ENCODE results near the gene IDS.
A peak's percentile ranks its signal among the peaks of the same experiment; 100 is the strongest.
"Not testable (repeated sequence)": the region's sequence is repeated elsewhere in the genome, so short reads cannot be mapped to it uniquely, and the experiment has no call there.

IDS gene

DNA sequence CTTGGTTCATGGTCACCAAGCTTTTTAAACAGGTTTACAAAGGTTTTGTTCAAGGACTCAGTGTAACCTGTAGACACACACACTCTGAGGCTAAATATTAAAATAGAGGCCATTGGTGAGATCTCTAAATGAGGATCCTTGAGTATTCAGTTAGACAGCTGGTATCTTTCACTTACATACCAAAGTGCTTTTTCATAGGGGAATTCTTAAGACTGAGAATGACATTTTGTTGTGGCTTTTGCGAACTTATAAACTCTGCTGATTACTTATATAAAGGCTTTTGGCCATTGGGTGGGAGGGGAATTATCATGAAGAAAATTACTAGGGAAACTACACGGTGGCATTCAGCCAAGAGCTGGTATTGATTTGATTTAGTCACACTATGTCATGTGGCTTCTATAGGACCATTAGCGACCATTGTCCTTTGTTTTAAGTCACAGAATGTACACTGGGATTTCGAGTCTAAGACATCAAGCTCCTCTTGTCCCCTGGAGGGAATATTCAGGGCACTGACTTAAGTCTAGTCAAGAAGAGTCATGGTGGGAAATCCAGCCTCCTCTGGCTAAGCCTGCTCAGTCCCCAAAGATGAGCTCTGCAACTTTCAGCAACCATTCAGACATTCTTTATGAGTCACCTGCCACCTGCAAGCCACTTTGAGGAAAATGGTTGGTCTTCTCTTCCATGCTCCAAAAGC is 46.3 kb upstream of the IDS start:
- CTCF ChIA-PET; H3K9me3 ChIP-seq (ENCODE audit: control insufficient read depth, insufficient read depth, low read depth, low read length); POLR2A ChIA-PET; H3K4me1 ChIP-seq (ENCODE audit: control insufficient read depth, insufficient read depth, low read length); H3K27ac ChIP-seq (ENCODE audit: extremely low read depth, low read depth, low read length); H3K36me3 ChIP-seq (ENCODE audit: control insufficient read depth in 2 of 2, insufficient read depth in 1 of 2, low read length in 2 of 2); H3K4me3 ChIP-seq (ENCODE audit: low read depth, low read length): not testable (repeated sequence)

DNA sequence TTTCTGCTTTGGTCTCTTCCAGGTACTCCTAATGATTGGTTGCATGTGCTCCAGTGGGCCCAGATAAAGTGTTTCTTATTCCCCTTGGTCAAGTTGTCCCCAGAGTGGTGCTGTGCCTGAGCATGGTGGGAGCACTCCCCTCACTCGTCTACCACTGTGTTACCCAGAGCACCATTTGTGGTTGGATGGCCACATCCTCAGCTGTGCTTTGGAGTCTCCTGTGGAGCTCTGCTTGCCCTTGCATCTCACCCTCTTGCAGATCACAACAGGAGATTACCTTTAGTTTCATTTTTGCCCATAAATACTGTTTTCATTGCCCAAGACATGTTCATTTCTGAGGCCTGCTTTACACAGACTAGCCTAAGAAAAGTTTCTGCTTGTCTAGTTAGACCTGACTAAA is 45.3 kb upstream of the IDS start:
- H3K9me3 ChIP-seq (ENCODE audit: control insufficient read depth, insufficient read depth, low read depth, low read length); H3K4me1 ChIP-seq (ENCODE audit: control insufficient read depth, insufficient read depth, low read length); H3K4me3 ChIP-seq (ENCODE audit: low read depth, low read length); H3K27ac ChIP-seq (ENCODE audit: extremely low read depth, low read depth, low read length); CTCF ChIA-PET; POLR2A ChIA-PET: not testable (repeated sequence)
- H3K36me3 ChIP-seq (ENCODE audit: control insufficient read depth in 2 of 2, insufficient read depth in 1 of 2, low read length in 2 of 2): peaks cover 0 to 11% of the 10 kb centered on the region in 2 experiments; a peak in 1 of 3 replicates

DNA sequence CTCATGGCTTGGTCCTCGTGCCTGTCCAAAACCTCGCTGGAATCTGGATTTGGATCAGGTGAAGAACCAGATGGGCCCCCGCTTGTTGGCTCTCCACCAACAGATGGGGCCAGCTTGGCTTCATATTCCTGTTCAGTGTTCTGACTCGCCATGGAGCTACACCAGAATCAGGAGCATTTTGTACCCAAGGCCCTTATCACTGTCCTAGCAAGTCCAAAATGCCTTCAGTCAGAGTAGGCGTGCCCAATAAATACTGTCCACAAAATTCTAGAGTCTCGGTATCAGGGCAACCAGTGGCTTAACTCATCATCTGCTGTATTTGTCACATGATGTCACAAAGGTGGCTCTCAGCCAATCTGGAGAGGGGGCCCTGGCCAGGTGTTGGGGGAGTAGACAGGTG is 44.6 kb upstream of the IDS start, which contains the start of gene HSFX3:
Gene HSFX3 (minus strand): TSS at position 224 of the 400 bp plus-strand sequence. CDS start 72 bp downstream, at position 152.
- CTCF ChIA-PET; H3K4me1 ChIP-seq (ENCODE audit: control insufficient read depth, insufficient read depth, low read length); H3K9me3 ChIP-seq (ENCODE audit: control insufficient read depth, insufficient read depth, low read depth, low read length); H3K27ac ChIP-seq (ENCODE audit: extremely low read depth, low read depth, low read length); H3K4me3 ChIP-seq (ENCODE audit: low read depth, low read length); POLR2A ChIA-PET: not testable (repeated sequence)
- peaks cover 0 to 18% of the 10 kb centered on the region in 2 experiments; a peak in 1 of 3 replicates for H3K36me3 ChIP-seq (ENCODE audit: control insufficient read depth in 2 of 2, insufficient read depth in 1 of 2, low read length in 2 of 2)

DNA sequence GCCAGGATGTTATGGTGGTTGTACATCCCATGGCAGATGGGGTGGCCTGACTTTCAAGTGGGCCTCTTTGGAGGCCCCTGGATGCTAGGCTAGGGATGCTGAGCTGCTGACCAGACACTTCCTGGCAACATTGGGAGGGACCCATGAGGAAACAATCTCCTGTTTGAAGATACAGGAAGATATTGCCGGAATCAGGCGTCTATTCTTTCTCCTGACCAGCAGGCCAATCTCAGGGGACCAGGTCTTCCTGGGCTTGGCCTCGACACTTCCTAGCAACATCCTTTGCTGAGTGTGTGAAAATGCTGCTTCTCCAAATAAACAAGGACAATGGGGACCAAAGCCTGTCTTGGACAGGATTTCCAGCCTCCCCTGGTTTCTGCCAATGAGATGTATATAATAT is 42.7 kb upstream of the IDS start:
- H3K27ac ChIP-seq (ENCODE audit: extremely low read depth, low read depth, low read length); POLR2A ChIA-PET; H3K9me3 ChIP-seq (ENCODE audit: control insufficient read depth, insufficient read depth, low read depth, low read length); H3K4me3 ChIP-seq (ENCODE audit: low read depth, low read length); H3K4me1 ChIP-seq (ENCODE audit: control insufficient read depth, insufficient read depth, low read length); CTCF ChIA-PET: not testable (repeated sequence)
- H3K36me3 ChIP-seq (ENCODE audit: control insufficient read depth in 2 of 2, insufficient read depth in 1 of 2, low read length in 2 of 2): peaks cover 0 to 21% of the 10 kb centered on the region in 2 experiments; a peak in 1 of 3 replicates

DNA sequence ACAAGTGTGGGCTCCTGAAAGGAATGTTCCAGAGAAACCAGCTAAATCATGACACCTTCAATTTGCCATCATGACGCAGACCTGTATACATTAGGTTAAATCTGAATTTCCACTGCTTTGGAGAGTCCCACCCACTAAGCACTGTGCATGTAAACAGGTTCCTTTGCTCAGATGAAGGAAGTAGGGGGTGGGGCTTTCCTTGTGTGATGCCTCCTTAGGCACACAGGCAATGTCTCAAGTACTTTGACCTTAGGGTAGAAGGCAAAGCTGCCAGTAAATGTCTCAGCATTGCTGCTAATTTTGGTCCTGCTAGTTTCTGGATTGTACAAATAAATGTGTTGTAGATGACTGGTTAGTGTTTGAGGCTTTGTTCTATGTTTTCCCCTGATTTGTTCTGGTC is 41.9 kb upstream of the IDS start:
- peaks cover 0 to 21% of the 10 kb centered on the region in 2 experiments; a peak in 1 of 3 replicates for H3K36me3 ChIP-seq (ENCODE audit: control insufficient read depth in 2 of 2, insufficient read depth in 1 of 2, low read length in 2 of 2)
- POLR2A ChIA-PET; H3K27ac ChIP-seq (ENCODE audit: extremely low read depth, low read depth, low read length); CTCF ChIA-PET; H3K9me3 ChIP-seq (ENCODE audit: control insufficient read depth, insufficient read depth, low read depth, low read length); H3K4me3 ChIP-seq (ENCODE audit: low read depth, low read length); H3K4me1 ChIP-seq (ENCODE audit: control insufficient read depth, insufficient read depth, low read length): not testable (repeated sequence)

DNA sequence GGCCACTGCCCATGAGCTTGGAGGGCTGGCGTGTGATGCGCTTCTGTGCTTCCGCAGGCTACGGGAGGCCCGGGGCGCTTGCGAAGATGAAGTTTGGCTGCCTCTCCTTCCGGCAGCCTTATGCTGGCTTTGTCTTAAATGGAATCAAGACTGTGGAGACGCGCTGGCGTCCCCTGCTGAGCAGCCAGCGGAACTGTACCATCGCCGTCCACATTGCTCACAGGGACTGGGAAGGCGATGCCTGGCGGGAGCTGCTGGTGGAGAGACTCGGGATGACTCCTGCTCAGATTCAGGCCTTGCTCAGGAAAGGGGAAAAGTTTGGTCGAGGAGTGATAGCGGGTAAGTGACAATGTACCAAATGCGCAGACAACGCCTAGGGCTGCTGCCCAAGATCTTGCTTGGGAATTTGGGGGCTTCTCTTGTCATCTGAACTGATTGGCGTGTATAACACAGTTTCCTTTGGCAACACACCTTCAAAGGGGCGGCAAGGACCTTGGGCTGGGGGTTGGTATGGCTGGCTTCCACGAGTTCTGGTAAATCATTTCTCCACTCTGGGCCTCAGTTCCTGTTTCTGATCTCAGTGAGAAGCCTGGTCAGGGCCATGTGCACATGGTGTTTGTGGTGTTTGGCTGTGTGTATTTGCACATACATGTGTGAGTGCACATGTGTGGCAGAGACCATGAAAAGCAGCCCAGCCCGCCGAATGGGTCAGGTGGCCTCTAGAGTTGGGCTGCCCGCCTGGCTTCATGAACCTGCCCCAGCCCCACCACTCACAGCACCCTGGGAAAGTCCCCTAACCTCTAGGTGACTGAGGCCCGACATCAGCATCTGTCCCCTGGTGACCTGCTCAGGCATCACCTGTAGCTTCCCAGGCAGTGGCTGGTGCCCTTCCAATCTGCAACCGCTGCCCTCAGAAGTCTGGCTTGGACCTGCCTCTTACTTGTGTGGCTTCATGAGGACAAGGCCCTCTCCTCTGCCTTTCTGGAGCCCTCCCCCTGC is 40.7 kb upstream of the IDS start:
- CTCF ChIA-PET; H3K4me1 ChIP-seq (ENCODE audit: control insufficient read depth, insufficient read depth, low read length); H3K27ac ChIP-seq (ENCODE audit: extremely low read depth, low read depth, low read length); POLR2A ChIA-PET; H3K9me3 ChIP-seq (ENCODE audit: control insufficient read depth, insufficient read depth, low read depth, low read length); H3K4me3 ChIP-seq (ENCODE audit: low read depth, low read length): not testable (repeated sequence)
- peaks cover 0 to 21% of the 10 kb centered on the region in 2 experiments; a peak in 1 of 3 replicates for H3K36me3 ChIP-seq (ENCODE audit: control insufficient read depth in 2 of 2, insufficient read depth in 1 of 2, low read length in 2 of 2)

DNA sequence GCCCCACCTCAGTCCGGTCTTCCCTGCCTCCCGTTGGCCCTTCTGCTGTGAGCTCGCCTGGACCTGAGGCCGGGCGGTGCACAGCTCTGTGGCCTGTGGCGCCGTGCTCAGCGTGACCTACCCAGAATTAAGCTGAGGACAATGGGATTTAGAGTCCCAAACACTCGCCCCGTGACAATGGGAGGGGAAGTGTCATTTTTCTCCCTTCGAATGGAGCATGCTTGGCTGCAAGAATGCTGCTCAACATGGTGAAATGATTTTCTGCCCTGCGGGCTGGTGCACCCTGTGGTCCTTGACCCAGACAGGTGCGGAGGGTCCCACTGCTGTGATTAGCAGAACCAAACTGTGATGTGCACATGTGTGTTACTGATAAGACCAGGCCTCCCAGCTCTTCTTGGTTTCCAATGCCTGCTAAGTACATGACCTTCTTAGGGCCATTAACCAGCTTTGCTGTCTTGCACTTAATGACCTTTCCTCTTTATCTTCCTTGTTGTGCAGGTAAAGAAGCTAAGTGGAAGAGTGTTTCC is 36.5 kb upstream of the IDS start:
- H3K9me3 ChIP-seq (ENCODE audit: control insufficient read depth, insufficient read depth, low read depth, low read length): no peaks in the 10 kb centered on the region
- ChIA-PET CTCF (interaction anchor here (0.6 kb wide), 1 partner anchor 17 kb away, joined by 3 read pairs; no protein-coding TSS in a partner anchor), POLR2A (interaction anchor here (0.7 to 3.2 kb wide), 3 partner anchors 12 to 398 kb away, joined by 3 to 51 read pairs (median 19); partner anchors contain the start of genes EOLA2 and IDS)
- H3K4me3 ChIP-seq (ENCODE audit: low read depth, low read length): peak overlapping the region; percentile 59
- TF ChIP-seq ZNF10 (tag by site-specific recombination; IDR thresholded peaks at IDR 0.05) (no peak), ZIC2 (tag by site-specific recombination; IDR thresholded peaks at IDR 0.05) (peak; percentile 74)
- peak overlapping the region; percentile 65; the same call in 1 of the 2 replicates for H3K27ac ChIP-seq (ENCODE audit: extremely low read depth, low read depth, low read length)
- peaks cover 0 to 12% of the 10 kb centered on the region in 2 experiments; a peak in 1 of 3 replicates for H3K36me3 ChIP-seq (ENCODE audit: control insufficient read depth in 2 of 2, insufficient read depth in 1 of 2, low read length in 2 of 2)
- H3K4me1 ChIP-seq (ENCODE audit: control insufficient read depth, insufficient read depth, low read length): no peaks in the 10 kb centered on the region

Measured in HEK293 (cell line).